SK-N-SH (cell line): ENCODE results near the gene PTPN4.

Source experiments
- CHD2 ChIP-seq: fragments of 150-350 bp; IDR thresholded peaks from 2 replicates; pipeline ENCODE4 v1.6.1; 2018; ENCODE audit warnings: low read length; ENCODE audit not compliant: partially characterized antibody
- CTCF ChIP-seq: fragments of 200-600 bp; sonication (generic); IDR thresholded peaks from 2 replicates; pipeline ENCODE4 v1.6.1; 2017; ENCODE audit warnings: antibody characterized with exemption, mild to moderate bottlenecking, moderate library complexity
- FOXM1 ChIP-seq: IDR thresholded peaks from 2 replicates; pipeline ENCODE4 v1.4.0; 2012; ENCODE audit warnings: low read depth, mild to moderate bottlenecking
- POLR2AphosphoS5 ChIP-seq: IDR thresholded peaks from 2 replicates; pipeline ENCODE4 v1.6.1; 2012; ENCODE audit warnings: low read depth, low read length
- TCF12 ChIP-seq: IDR thresholded peaks from 2 replicates; pipeline ENCODE4 v1.4.0; 2012
- USF1 ChIP-seq: IDR thresholded peaks from 2 replicates; pipeline ENCODE4 v1.4.0; 2012; ENCODE audit warnings: low read depth, borderline replicate concordance
- TF ChIP-seq, protein P1 (sequence below): IDR thresholded peaks from 2 replicates; pipeline ENCODE4 v1.4.0; 2012; ENCODE audit warnings: low read depth
- TF ChIP-seq, protein P2 (sequence below): IDR thresholded peaks from 2 replicates; pipeline ENCODE4 v1.4.0; 2012; ENCODE audit warnings: low read depth, borderline replicate concordance

DNA sequence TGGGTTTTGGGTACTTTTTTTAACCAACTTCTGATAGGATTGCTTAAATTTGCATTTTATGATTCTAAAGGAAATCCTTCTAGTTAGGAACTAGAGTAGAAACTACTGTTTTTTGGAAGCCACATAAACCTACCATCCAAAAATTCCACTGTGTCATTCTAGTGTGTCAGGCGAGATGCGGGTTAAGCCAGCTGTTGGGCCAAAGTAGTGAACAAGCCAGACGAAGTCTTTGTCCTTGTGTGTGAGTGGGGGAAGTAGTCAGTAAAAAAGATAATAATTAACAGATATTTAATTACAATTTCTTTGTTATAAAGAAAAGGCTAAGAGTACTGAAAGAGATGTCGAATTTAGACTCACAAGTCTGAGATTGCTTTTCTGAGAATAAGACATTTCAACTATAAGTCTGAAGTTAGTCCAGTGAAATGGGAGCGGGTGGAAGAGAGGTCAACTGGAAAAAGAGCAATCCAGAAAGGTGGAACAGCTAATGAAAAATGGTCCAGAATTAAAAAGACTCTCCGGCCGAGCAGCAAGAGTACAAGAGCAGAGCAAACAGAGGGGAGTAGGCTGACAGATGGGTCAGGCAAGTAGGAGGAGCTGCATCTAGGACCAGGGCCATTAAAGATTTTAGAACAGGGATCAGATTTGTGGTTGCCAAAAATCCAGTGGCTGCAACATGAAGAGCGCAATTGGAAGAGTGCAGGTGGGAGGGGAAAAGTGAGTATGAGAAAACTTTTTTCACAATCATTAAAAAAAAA, 254.7 kb downstream of the PTPN4 start:
- TF ChIP-seq CTCF (no peak), POLR2AphosphoS5 (no peak), CHD2 (no peak), FOXM1 (no peak), TCF12 (no peak), USF1 (no peak)
- TF ChIP-seq, protein P1, sequence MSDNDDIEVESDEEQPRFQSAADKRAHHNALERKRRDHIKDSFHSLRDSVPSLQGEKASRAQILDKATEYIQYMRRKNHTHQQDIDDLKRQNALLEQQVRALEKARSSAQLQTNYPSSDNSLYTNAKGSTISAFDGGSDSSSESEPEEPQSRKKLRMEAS = no peak
- TF ChIP-seq, protein P2, sequence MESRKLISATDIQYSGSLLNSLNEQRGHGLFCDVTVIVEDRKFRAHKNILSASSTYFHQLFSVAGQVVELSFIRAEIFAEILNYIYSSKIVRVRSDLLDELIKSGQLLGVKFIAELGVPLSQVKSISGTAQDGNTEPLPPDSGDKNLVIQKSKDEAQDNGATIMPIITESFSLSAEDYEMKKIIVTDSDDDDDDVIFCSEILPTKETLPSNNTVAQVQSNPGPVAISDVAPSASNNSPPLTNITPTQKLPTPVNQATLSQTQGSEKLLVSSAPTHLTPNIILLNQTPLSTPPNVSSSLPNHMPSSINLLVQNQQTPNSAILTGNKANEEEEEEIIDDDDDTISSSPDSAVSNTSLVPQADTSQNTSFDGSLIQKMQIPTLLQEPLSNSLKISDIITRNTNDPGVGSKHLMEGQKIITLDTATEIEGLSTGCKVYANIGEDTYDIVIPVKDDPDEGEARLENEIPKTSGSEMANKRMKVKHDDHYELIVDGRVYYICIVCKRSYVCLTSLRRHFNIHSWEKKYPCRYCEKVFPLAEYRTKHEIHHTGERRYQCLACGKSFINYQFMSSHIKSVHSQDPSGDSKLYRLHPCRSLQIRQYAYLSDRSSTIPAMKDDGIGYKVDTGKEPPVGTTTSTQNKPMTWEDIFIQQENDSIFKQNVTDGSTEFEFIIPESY = no peak
